GM23338 (cell line): Measurements from ENCODE around the gene APOL3. TPM values are rescaled to one million over a fixed set of nuclear protein-coding genes. Genes with fewer than 3 reads are reported as not detected.

Experiments used
- ATAC-seq: fragments of 200-7000 bp; cut with Tn5 transposase; 3 replicates; pipeline ENCODE4 v1.9.1; 2020
- DNase-seq: peaks from one replicate; pipeline ENCODE4 v3.0.0-alpha.2; 2015; ENCODE audit warnings: low spot score
- H2AFZ ChIP-seq: fragments of 200-600 bp; sonication (generic); 2 replicates; pipeline ENCODE4 v1.8.0; 2016; ENCODE audit warnings: antibody characterized with exemption, mild to moderate bottlenecking, moderate library complexity
- H3F3A ChIP-seq: fragments of 200-600 bp; sonication (generic); replicated peaks from 2 replicates; pipeline ENCODE4 v1.8.0; 2017; ENCODE audit warnings: antibody characterized with exemption, mixed run types, low read depth
- H3K27ac ChIP-seq: fragments of 200-600 bp; sonication (generic); 2 replicates; pipeline ENCODE4 v1.6.1; 2016; ENCODE audit warnings: low read depth
- H3K27me3 ChIP-seq: fragments of 200-600 bp; sonication (generic); 2 replicates; pipeline ENCODE4 v1.8.0; 2016; ENCODE audit warnings: mild to moderate bottlenecking, mixed run types, moderate library complexity; ENCODE audit not compliant: insufficient read depth
- H3K36me3 ChIP-seq: fragments of 200-600 bp; sonication (generic); 2 replicates; pipeline ENCODE4 v1.8.0; 2016; ENCODE audit warnings: mild to moderate bottlenecking; ENCODE audit not compliant: insufficient read depth
- H3K4me1 ChIP-seq: fragments of 200-600 bp; sonication (generic); 2 replicates; pipeline ENCODE4 v1.8.0; 2016; ENCODE audit warnings: mild to moderate bottlenecking, moderate library complexity; ENCODE audit not compliant: insufficient read depth
- H3K4me2 ChIP-seq: fragments of 200-600 bp; sonication (generic); 2 replicates; pipeline ENCODE4 v1.7.1; 2017; ENCODE audit warnings: mixed run types
- H3K4me3 ChIP-seq: fragments of 200-600 bp; sonication (generic); 2 replicates; pipeline ENCODE4 v1.6.1; 2016; ENCODE audit warnings: mixed run types
- H3K79me2 ChIP-seq: fragments of 200-600 bp; sonication (generic); replicated peaks from 2 replicates; pipeline ENCODE4 v1.8.0; 2017; ENCODE audit warnings: mild to moderate bottlenecking; ENCODE audit not compliant: insufficient read depth
- H3K9me2 ChIP-seq: fragments of 200-600 bp; sonication (generic); 2 replicates; pipeline ENCODE4 v1.8.0; 2017; ENCODE audit not compliant: insufficient read depth
- H4K20me1 ChIP-seq: fragments of 200-600 bp; sonication (generic); replicated peaks from 2 replicates; pipeline ENCODE4 v1.8.0; 2017; ENCODE audit warnings: mild to moderate bottlenecking; ENCODE audit not compliant: insufficient read depth
- H3K27ac Mint-ChIP-seq: 2 replicates; pipeline ENCODE4 v1.8.0; 2020; ENCODE audit warnings: inconsistent platforms, mild to moderate bottlenecking, moderate library complexity, mixed read lengths
- H3K27me3 Mint-ChIP-seq: 3 replicates; pipeline ENCODE4 v1.8.0; 2022; ENCODE audit warnings: low read depth, mild to moderate bottlenecking, moderate library complexity, mixed read lengths, inconsistent platforms; ENCODE audit not compliant: insufficient read depth, poor library complexity
- H3K36me3 Mint-ChIP-seq: 3 replicates; pipeline ENCODE4 v1.8.0; 2021; ENCODE audit warnings: low read depth, mild to moderate bottlenecking, inconsistent platforms, moderate library complexity, mixed read lengths
- H3K4me1 Mint-ChIP-seq: 3 replicates; pipeline ENCODE4 v1.8.0; 2020; ENCODE audit warnings: mild to moderate bottlenecking, inconsistent platforms, mixed read lengths
- H3K4me3 Mint-ChIP-seq: 3 replicates; pipeline ENCODE4 v1.8.0; 2021; ENCODE audit warnings: moderate library complexity, mild to moderate bottlenecking, inconsistent platforms, mixed read lengths
- H3K9me3 Mint-ChIP-seq: 3 replicates; pipeline ENCODE4 v1.8.0; 2020; ENCODE audit warnings: moderate library complexity, mild to moderate bottlenecking, inconsistent platforms, mixed read lengths
- CTCF ChIP-seq, 2 experiments: fragments of 200-600 bp in 1 of 2; sonication (generic) in 1 of 2; conservative IDR thresholded peaks; 2 replicates each; pipeline versions ENCODE4 v1.5.1 to v1.6.1; 2016 to 2017; ENCODE audit warnings: antibody characterized with exemption in 2 of 2, low read depth in 2 of 2, mild to moderate bottlenecking in 2 of 2, moderate library complexity in 1 of 2
- EZH2 ChIP-seq: fragments of 200-600 bp; sonication (generic); IDR thresholded peaks from one replicate; pipeline ENCODE4 v1.8.0; 2017; ENCODE audit warnings: antibody characterized with exemption, mild to moderate bottlenecking, low read depth; ENCODE audit not compliant: unreplicated experiment
- EZH2phosphoT487 ChIP-seq: fragments of 200-600 bp; sonication (generic); IDR thresholded peaks from one replicate; pipeline ENCODE4 v1.8.1; 2018; ENCODE audit warnings: antibody characterized with exemption; ENCODE audit not compliant: unreplicated experiment
- NANOG ChIP-seq: IDR thresholded peaks from 2 replicates; pipeline ENCODE4 v1.6.1; 2016; ENCODE audit warnings: antibody characterized with exemption, borderline replicate concordance
- STAT1 ChIP-seq: IDR thresholded peaks from one replicate; pipeline ENCODE4 v1.6.1; 2016; ENCODE audit warnings: antibody characterized with exemption; ENCODE audit not compliant: unreplicated experiment
- ZNF331 ChIP-seq: fragments of 250-450 bp; sonication (Bioruptor Pico); IDR thresholded peaks from 2 replicates; pipeline ENCODE4 v1.5.0; 2020; ENCODE audit warnings: low read depth, mild to moderate bottlenecking, moderate library complexity
- ZNF462 ChIP-seq: fragments of 250-450 bp; sonication (Bioruptor Pico); IDR thresholded peaks from 2 replicates; pipeline ENCODE4 v1.5.0; 2020; ENCODE audit warnings: mild to moderate bottlenecking, moderate library complexity
- polyA plus RNA-seq: library from polyadenylated mRNA; unstranded; fragments of >200 nt; fragmentation: Nextera tagmentation; extraction: Ambion mirVana; gene quantifications from 2 replicates; pipeline ENCODE4 v1.2.1, GENCODE V29; 2016
- total RNA-seq: library from RNA; depleted of rRNA; stranded (reverse); fragments of >200 nt; shearing (Covaris generic); gene quantifications from 2 replicates; pipeline ENCODE4 v1.2.3, GENCODE V29; 2014

The APOL3 gene
- total and polyA plus RNA-seq, 2 experiments from 2014 or later = not detected

- H3K9me3 Mint-ChIP-seq = no peaks in the 10 kb centered on the region
- H2AFZ ChIP-seq = no peak overlapping the region
- no peak for ATAC-seq
Observed at GRCh38 chr22:36107436-36107835, 53.1 kb downstream of the APOL3 start.

More at GRCh38 chr22:36107436-36107835, 53.1 kb downstream of the APOL3 start:
- no peaks in the 10 kb centered on the region for H3K4me1 ChIP-seq
- H3K36me3 Mint-ChIP-seq = no peaks in the 10 kb centered on the region
- no peaks in the 10 kb centered on the region for H3K36me3 ChIP-seq
- no peak for TF ChIP-seq STAT1
- TF ChIP-seq EZH2 = no peak
- no peak for TF ChIP-seq ZNF331 (CRISPR knock-in tag)
- TF ChIP-seq ZNF462 = no peak
- no peak for TF ChIP-seq CTCF (conservative IDR thresholded peaks at IDR 0.05; ENCODE audit: low read depth in 2 of 2)
- TF ChIP-seq NANOG = no peak
- TF ChIP-seq EZH2phosphoT487 = no peak
- no peaks in the 10 kb centered on the region for H3F3A ChIP-seq
- H3K4me3 ChIP-seq = no peak overlapping the region
- H3K4me3 Mint-ChIP-seq = no peak overlapping the region
- H3K27me3 Mint-ChIP-seq = peaks cover 5% of the 10 kb centered on the region
- no peaks in the 10 kb centered on the region for H3K79me2 ChIP-seq
- no peaks in the 10 kb centered on the region for H4K20me1 ChIP-seq
- H3K9me2 ChIP-seq = no peaks in the 10 kb centered on the region
- no peak overlapping the region for H3K27ac Mint-ChIP-seq
- H3K4me2 ChIP-seq = no peak overlapping the region
- no peak overlapping the region for H3K27ac ChIP-seq
- no peaks in the 10 kb centered on the region for H3K27me3 ChIP-seq
- DNase-seq = no peak
- H3K4me1 Mint-ChIP-seq = peaks cover 11% of the 10 kb centered on the region; the same call in 2 of the 3 replicates
